ENCODE measurements around the gene FBN3.

The FBN3 gene

GRCh38 chr19:8120636-8121480 is 28.5 kb downstream of the FBN3 start:
- Histone ChIP-seq H3K27me3 (ENCODE audit: insufficient read depth, low read length, poor library complexity) (no peaks in the 10 kb centered on the region), H3K4me1 (ENCODE audit: control insufficient read depth, low read depth, low read length) (no peaks in the 10 kb centered on the region), H3K23ac (ENCODE audit: low read length) (no peak overlapping the region), H2BK5ac (ENCODE audit: low read length) (no peak overlapping the region), H4K8ac (ENCODE audit: low read depth, low read length) (no peak overlapping the region), H3K27ac (ENCODE audit: low read depth, low read length) (peak overlapping the region; percentile 74), H3K79me2 (ENCODE audit: control insufficient read depth, insufficient read depth, low read length) (no peaks in the 10 kb centered on the region), H3K18ac (ENCODE audit: low read length) (no peak overlapping the region), H3K56ac (ENCODE audit: low read length) (peak overlapping the region; percentile 67), H3K4me2 (ENCODE audit: low read length) (no peak overlapping the region), H3K79me1 (ENCODE audit: low read length) (no peaks in the 10 kb centered on the region), H2AK5ac (ENCODE audit: low read length) (no peak overlapping the region), H2BK15ac (replicated peaks; ENCODE audit: low read depth) (no peak overlapping the region), H2BK120ac (ENCODE audit: low read depth, low read length) (no peak overlapping the region), H3K4me3 (ENCODE audit: low read length) (no peak overlapping the region), H4K5ac (ENCODE audit: low read length) (no peak overlapping the region), H3K36me3 (ENCODE audit: control insufficient read depth, insufficient read depth, low read length) (peaks cover 18% of the 10 kb centered on the region), H3K9ac (ENCODE audit: low read length) (no peak overlapping the region), H3K4ac (ENCODE audit: low read depth, low read length) (no peak overlapping the region)
- WGBS (ENCODE audit: extremely low coverage, insufficient coverage, low lambda C conversion rate) = no CpG with 5 or more reads among the region's 26 CpGs
- peak; percentile 67 for DNase-seq

DNA sequence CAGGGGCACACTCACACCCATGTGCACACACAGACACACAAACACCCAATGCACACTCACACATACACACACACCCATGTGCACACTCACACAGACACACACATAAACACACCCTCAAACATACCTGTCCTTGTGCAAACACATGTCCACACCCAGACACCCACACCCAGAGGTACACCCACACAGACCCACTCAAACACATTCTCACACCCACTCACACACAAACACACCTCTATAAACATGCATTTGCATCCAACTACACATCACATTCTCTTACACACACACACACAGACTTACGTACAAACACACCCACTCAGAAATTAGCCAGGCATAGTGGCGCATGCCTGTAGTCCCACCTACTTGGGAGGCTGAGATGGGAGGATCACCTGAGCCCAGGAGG is 31.4 kb downstream of the FBN3 start:
- no peak overlapping the region for H3K23ac ChIP-seq (ENCODE audit: low read length)
- H3K27ac ChIP-seq (ENCODE audit: low read depth, low read length) = no peak overlapping the region
- WGBS (ENCODE audit: extremely low coverage, insufficient coverage, low lambda C conversion rate) = 100% methylated on average over 1 of the region's 2 CpGs
- H2BK15ac ChIP-seq (replicated peaks; ENCODE audit: low read depth) = no peak overlapping the region
- no peaks in the 10 kb centered on the region for H3K4me1 ChIP-seq (ENCODE audit: control insufficient read depth, low read depth, low read length)
- H3K9ac ChIP-seq (ENCODE audit: low read length) = no peak overlapping the region
- no peak overlapping the region for H3K4me3 ChIP-seq (ENCODE audit: low read length)
- no peak overlapping the region for H2AK5ac ChIP-seq (ENCODE audit: low read length)
- peaks cover 16% of the 10 kb centered on the region for H3K36me3 ChIP-seq (ENCODE audit: control insufficient read depth, insufficient read depth, low read length)
- H3K79me1 ChIP-seq (ENCODE audit: low read length) = no peaks in the 10 kb centered on the region
- no peak overlapping the region for H4K8ac ChIP-seq (ENCODE audit: low read depth, low read length)
- H3K4me2 ChIP-seq (ENCODE audit: low read length) = no peak overlapping the region
- no peak for DNase-seq
- no peak overlapping the region for H3K56ac ChIP-seq (ENCODE audit: low read length)
- no peak overlapping the region for H3K4ac ChIP-seq (ENCODE audit: low read depth, low read length)
- no peaks in the 10 kb centered on the region for H3K79me2 ChIP-seq (ENCODE audit: control insufficient read depth, insufficient read depth, low read length)
- no peaks in the 10 kb centered on the region for H3K27me3 ChIP-seq (ENCODE audit: insufficient read depth, low read length, poor library complexity)
- no peak overlapping the region for H2BK120ac ChIP-seq (ENCODE audit: low read depth, low read length)
- H3K18ac ChIP-seq (ENCODE audit: low read length) = no peak overlapping the region
- no peak overlapping the region for H4K5ac ChIP-seq (ENCODE audit: low read length)
- no peak overlapping the region for H2BK5ac ChIP-seq (ENCODE audit: low read length)

GRCh38 chr19:8116437-8117293 is 32.7 kb downstream of the FBN3 start:
- peaks cover 16% of the 10 kb centered on the region for H3K36me3 ChIP-seq (ENCODE audit: control insufficient read depth, insufficient read depth, low read length)
- H3K4me3 ChIP-seq (ENCODE audit: low read length) = no peak overlapping the region
- H3K27me3 ChIP-seq (ENCODE audit: insufficient read depth, low read length, poor library complexity) = no peaks in the 10 kb centered on the region
- H3K79me2 ChIP-seq (ENCODE audit: control insufficient read depth, insufficient read depth, low read length) = no peaks in the 10 kb centered on the region
- no peak overlapping the region for H3K4ac ChIP-seq (ENCODE audit: low read depth, low read length)
- H3K23ac ChIP-seq (ENCODE audit: low read length) = no peak overlapping the region
- H2BK15ac ChIP-seq (replicated peaks; ENCODE audit: low read depth) = no peak overlapping the region
- H4K5ac ChIP-seq (ENCODE audit: low read length) = no peak overlapping the region
- no peak overlapping the region for H3K9ac ChIP-seq (ENCODE audit: low read length)
- no peak overlapping the region for H3K27ac ChIP-seq (ENCODE audit: low read depth, low read length)
- H2BK5ac ChIP-seq (ENCODE audit: low read length) = no peak overlapping the region
- no CpG with 5 or more reads among the region's 23 CpGs for WGBS (ENCODE audit: extremely low coverage, insufficient coverage, low lambda C conversion rate)
- H4K8ac ChIP-seq (ENCODE audit: low read depth, low read length) = no peak overlapping the region
- H2BK120ac ChIP-seq (ENCODE audit: low read depth, low read length) = no peak overlapping the region
- H3K18ac ChIP-seq (ENCODE audit: low read length) = no peak overlapping the region
- no peaks in the 10 kb centered on the region for H3K4me1 ChIP-seq (ENCODE audit: control insufficient read depth, low read depth, low read length)
- no peak for DNase-seq
- H3K56ac ChIP-seq (ENCODE audit: low read length) = no peak overlapping the region
- no peak overlapping the region for H2AK5ac ChIP-seq (ENCODE audit: low read length)
- no peak overlapping the region for H3K4me2 ChIP-seq (ENCODE audit: low read length)
- no peaks in the 10 kb centered on the region for H3K79me1 ChIP-seq (ENCODE audit: low read length)

DNA sequence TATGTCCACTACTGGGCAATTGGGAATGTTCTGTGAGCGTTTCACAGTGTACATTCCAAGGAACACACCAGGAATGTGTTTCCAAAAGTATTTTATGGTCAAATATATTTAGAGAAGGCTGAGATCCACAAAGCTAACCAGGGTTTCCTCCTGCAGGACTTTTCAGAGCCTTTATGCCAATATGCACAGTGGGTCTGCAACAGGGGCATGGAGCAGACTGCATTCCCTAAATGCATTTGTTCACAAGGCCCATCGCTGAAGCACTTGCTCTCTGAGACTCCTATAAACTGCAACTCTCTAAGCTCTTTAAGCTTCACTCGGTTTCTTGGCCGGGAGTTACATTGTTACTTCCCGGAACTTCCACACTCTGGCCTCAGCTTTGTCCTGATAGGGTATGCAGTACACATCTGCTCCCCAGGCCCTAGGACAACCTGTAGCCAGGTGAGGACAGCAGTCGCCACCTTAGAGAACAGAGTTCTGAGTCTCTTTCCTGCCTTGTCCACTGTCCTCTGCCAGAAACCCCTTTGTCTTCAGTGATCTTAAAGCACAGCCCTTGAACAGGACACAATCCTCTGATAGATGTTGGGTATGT is 33.5 kb downstream of the FBN3 start:
- WGBS (ENCODE audit: extremely low coverage, insufficient coverage, low lambda C conversion rate) = no CpG with 5 or more reads among the region's 6 CpGs
- no peaks in the 10 kb centered on the region for H3K79me2 ChIP-seq (ENCODE audit: control insufficient read depth, insufficient read depth, low read length)
- no peak for DNase-seq

GRCh38 chr19:8113017-8113416 is 36.4 kb downstream of the FBN3 start:
- DNase-seq = peak; percentile 56

More for the DNA sequence above, 33.5 kb downstream of the FBN3 start:
- H2AK5ac ChIP-seq (ENCODE audit: low read length) = no peak overlapping the region
- H3K56ac ChIP-seq (ENCODE audit: low read length) = no peak overlapping the region
- no peak overlapping the region for H2BK15ac ChIP-seq (replicated peaks; ENCODE audit: low read depth)
- H3K4me1 ChIP-seq (ENCODE audit: control insufficient read depth, low read depth, low read length) = no peaks in the 10 kb centered on the region
- no peak overlapping the region for H2BK5ac ChIP-seq (ENCODE audit: low read length)
- H3K23ac ChIP-seq (ENCODE audit: low read length) = no peak overlapping the region
- H3K4ac ChIP-seq (ENCODE audit: low read depth, low read length) = no peak overlapping the region
- no peak overlapping the region for H2BK120ac ChIP-seq (ENCODE audit: low read depth, low read length)
- no peak overlapping the region for H4K8ac ChIP-seq (ENCODE audit: low read depth, low read length)
- H3K4me3 ChIP-seq (ENCODE audit: low read length) = no peak overlapping the region
- H3K9ac ChIP-seq (ENCODE audit: low read length) = no peak overlapping the region
- no peak overlapping the region for H4K5ac ChIP-seq (ENCODE audit: low read length)
- H3K4me2 ChIP-seq (ENCODE audit: low read length) = no peak overlapping the region
- H3K36me3 ChIP-seq (ENCODE audit: control insufficient read depth, insufficient read depth, low read length) = peaks cover 16% of the 10 kb centered on the region
- H3K27me3 ChIP-seq (ENCODE audit: insufficient read depth, low read length, poor library complexity) = no peaks in the 10 kb centered on the region
- H3K27ac ChIP-seq (ENCODE audit: low read depth, low read length) = no peak overlapping the region
- no peaks in the 10 kb centered on the region for H3K79me1 ChIP-seq (ENCODE audit: low read length)
- H3K18ac ChIP-seq (ENCODE audit: low read length) = no peak overlapping the region

More at GRCh38 chr19:8113017-8113416, 36.4 kb downstream of the FBN3 start:
- Histone ChIP-seq H3K79me1 (ENCODE audit: low read length) (no peaks in the 10 kb centered on the region), H3K9ac (ENCODE audit: low read length) (no peak overlapping the region), H4K5ac (ENCODE audit: low read length) (no peak overlapping the region), H3K79me2 (ENCODE audit: control insufficient read depth, insufficient read depth, low read length) (no peaks in the 10 kb centered on the region), H2AK5ac (ENCODE audit: low read length) (no peak overlapping the region), H3K4me3 (ENCODE audit: low read length) (no peak overlapping the region), H3K27me3 (ENCODE audit: insufficient read depth, low read length, poor library complexity) (no peaks in the 10 kb centered on the region), H4K8ac (ENCODE audit: low read depth, low read length) (no peak overlapping the region), H2BK5ac (ENCODE audit: low read length) (no peak overlapping the region), H2BK15ac (replicated peaks; ENCODE audit: low read depth) (no peak overlapping the region), H2BK120ac (ENCODE audit: low read depth, low read length) (no peak overlapping the region), H3K56ac (ENCODE audit: low read length) (no peak overlapping the region), H3K18ac (ENCODE audit: low read length) (no peak overlapping the region), H3K36me3 (ENCODE audit: control insufficient read depth, insufficient read depth, low read length) (peaks cover 20% of the 10 kb centered on the region), H3K23ac (ENCODE audit: low read length) (no peak overlapping the region), H3K4ac (ENCODE audit: low read depth, low read length) (no peak overlapping the region), H3K4me1 (ENCODE audit: control insufficient read depth, low read depth, low read length) (no peaks in the 10 kb centered on the region), H3K4me2 (ENCODE audit: low read length) (no peak overlapping the region), H3K27ac (ENCODE audit: low read depth, low read length) (no peak overlapping the region)
- no CpG with 5 or more reads among the region's 5 CpGs for WGBS (ENCODE audit: extremely low coverage, insufficient coverage, low lambda C conversion rate)

Measured in mesendoderm (in vitro differentiated cells).